Measurements from ENCODE around the gene PLEKHA7. TPM values are rescaled to one million over a fixed set of nuclear protein-coding genes. Genes with fewer than 3 reads are reported as not detected.

Gene PLEKHA7
- polyA plus RNA-seq, 1 of the 3 experiments (the other 2 are of a cell fraction), result 0.12 TPM

DNA sequence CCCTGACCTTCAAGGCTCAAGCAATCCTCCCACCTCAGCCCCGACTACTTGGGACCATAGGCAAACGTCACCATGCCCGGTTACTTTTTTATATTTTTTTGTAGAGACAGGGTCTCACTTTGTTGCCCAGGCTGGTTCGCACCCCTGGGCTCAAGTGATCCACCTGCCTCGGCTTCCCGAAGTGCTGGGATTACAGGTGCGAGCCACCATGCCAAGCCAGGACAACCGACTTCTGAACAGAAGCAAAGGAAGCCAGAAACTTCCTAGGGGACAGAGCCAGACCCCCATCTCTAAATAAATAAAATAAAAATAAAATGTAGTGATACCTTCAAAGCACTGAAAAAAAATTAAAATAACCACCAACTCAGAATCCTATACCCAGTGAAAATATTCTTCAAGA, 249.3 kb downstream of the PLEKHA7 start:
- H3K9me3 ChIP-seq, result no peaks in the 10 kb centered on the region
- no peaks in the 10 kb centered on the region for H3K9me2 ChIP-seq
- no peaks in the 10 kb centered on the region for H3K27me3 ChIP-seq (ENCODE audit: insufficient read depth)
- no peaks in the 10 kb centered on the region for H4K20me1 ChIP-seq (ENCODE audit: insufficient read depth)
- H3K4me3 ChIP-seq (ENCODE audit: low read depth in 2 of 2, low read length in 1 of 2), result no peak overlapping the region
- CTCF ChIA-PET, result interaction anchor here (6.2 kb wide), 1 partner anchor 22 kb away, joined by 46 read pairs; no protein-coding TSS in a partner anchor
- no peaks in the 10 kb centered on the region; a peak in 1 of 4 replicates for H3K4me1 ChIP-seq (ENCODE audit: control insufficient read depth in 1 of 2, insufficient read depth in 2 of 2, low read depth in 1 of 2, low read length in 1 of 2)
- H3F3A ChIP-seq (replicated peaks; ENCODE audit: insufficient read depth), result peaks cover 11% of the 10 kb centered on the region
- H3K79me2 ChIP-seq (ENCODE audit: insufficient read depth), result no peaks in the 10 kb centered on the region
- H3K27ac ChIP-seq (ENCODE audit: low read depth in 2 of 2, low read length in 1 of 2), result no peak overlapping the region
- no peak for DNase-seq
- no peaks in the 10 kb centered on the region for H3K36me3 ChIP-seq (replicated peaks in 1 of 2; ENCODE audit: control insufficient read depth in 1 of 2, insufficient read depth in 2 of 2, low read length in 1 of 2)
- H3K4me2 ChIP-seq, result no peak overlapping the region
- POLR2A ChIA-PET, result interaction anchor here (0.5 kb wide), 1 partner anchor 10 kb away, joined by 3 read pairs; no protein-coding TSS in a partner anchor
- 82% methylated on average over 8 of the region's 8 CpGs for WGBS (ENCODE audit: low lambda C conversion rate)
- no peak overlapping the region for H3K9ac ChIP-seq
- TF ChIP-seq TAF1 (IDR thresholded peaks at IDR 0.05; ENCODE audit: borderline replicate concordance, low read depth, low read length) (no peak), MEF2A (IDR thresholded peaks at IDR 0.05; ENCODE audit: borderline replicate concordance, low read depth) (no peak), YY1 (IDR thresholded peaks at IDR 0.05; ENCODE audit: low read depth) (no peak), EP300 (IDR thresholded peaks at IDR 0.05; ENCODE audit: borderline replicate concordance in 1 of 2, low read depth in 1 of 2, low read length in 1 of 2) (no peak), RAD21 (IDR thresholded peaks at IDR 0.05; ENCODE audit: low read length) (no peak)
- TF ChIP-seq, protein P1, sequence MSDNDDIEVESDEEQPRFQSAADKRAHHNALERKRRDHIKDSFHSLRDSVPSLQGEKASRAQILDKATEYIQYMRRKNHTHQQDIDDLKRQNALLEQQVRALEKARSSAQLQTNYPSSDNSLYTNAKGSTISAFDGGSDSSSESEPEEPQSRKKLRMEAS (IDR thresholded peaks at IDR 0.05; ENCODE audit: low read depth), result no peak
- H2AFZ ChIP-seq (ENCODE audit: low read depth), result no peak overlapping the region

DNA sequence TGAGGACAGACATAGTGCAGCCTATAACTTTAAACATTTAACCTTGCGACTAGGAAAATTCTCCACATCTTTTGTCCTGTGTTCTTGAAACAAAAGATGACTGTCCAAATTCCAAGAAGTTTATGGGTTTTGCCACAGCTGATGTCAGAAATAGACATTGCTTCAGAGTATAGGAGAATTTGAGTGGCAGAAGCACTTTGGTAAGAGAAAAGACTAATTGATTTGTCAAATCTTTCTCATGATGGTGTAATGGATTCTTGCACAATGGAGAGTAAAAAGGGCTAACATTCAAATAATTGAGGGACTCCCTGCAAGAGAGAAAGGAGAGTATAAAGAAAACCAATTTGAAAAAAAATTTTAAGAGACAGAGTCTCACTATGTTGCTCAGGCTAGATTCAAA, 250.5 kb downstream of the PLEKHA7 start:
- Histone ChIP-seq H3K36me3 (replicated peaks in 1 of 2; ENCODE audit: control insufficient read depth in 1 of 2, insufficient read depth in 2 of 2, low read length in 1 of 2) (no peaks in the 10 kb centered on the region), H3K79me2 (ENCODE audit: insufficient read depth) (no peaks in the 10 kb centered on the region), H3K9me2 (no peaks in the 10 kb centered on the region), H3F3A (replicated peaks; ENCODE audit: insufficient read depth) (peaks cover 23% of the 10 kb centered on the region), H3K27ac (ENCODE audit: low read depth in 2 of 2, low read length in 1 of 2) (no peak overlapping the region), H3K9me3 (no peaks in the 10 kb centered on the region), H3K4me1 (ENCODE audit: control insufficient read depth in 1 of 2, insufficient read depth in 2 of 2, low read depth in 1 of 2, low read length in 1 of 2) (no peaks in the 10 kb centered on the region; a peak in 1 of 4 replicates), H4K20me1 (ENCODE audit: insufficient read depth) (no peaks in the 10 kb centered on the region), H3K27me3 (ENCODE audit: insufficient read depth) (no peaks in the 10 kb centered on the region), H2AFZ (ENCODE audit: low read depth) (no peak overlapping the region), H3K4me2 (no peak overlapping the region), H3K9ac (no peak overlapping the region), H3K4me3 (ENCODE audit: low read depth in 2 of 2, low read length in 1 of 2) (no peak overlapping the region)
- TF ChIP-seq MEF2A (IDR thresholded peaks at IDR 0.05; ENCODE audit: borderline replicate concordance, low read depth) (no peak), FOXJ3 (CRISPR knock-in tag; IDR thresholded peaks at IDR 0.05) (no peak), TEAD4 (IDR thresholded peaks at IDR 0.05; ENCODE audit: borderline replicate concordance, insufficient read depth) (no peak), YY1 (IDR thresholded peaks at IDR 0.05; ENCODE audit: low read depth) (no peak), TCF12 (IDR thresholded peaks at IDR 0.05) (no peak)
- no peak for DNase-seq
- WGBS (ENCODE audit: low lambda C conversion rate), result 91% methylated on average over 1 of the region's 1 CpG
- CTCF ChIA-PET, result interaction anchor here (1.0 to 1.8 kb wide), 2 partner anchors 24 to 56 kb away, joined by 3 to 4 read pairs; no protein-coding TSS in a partner anchor
- POLR2A ChIA-PET, result no interaction called here

DNA sequence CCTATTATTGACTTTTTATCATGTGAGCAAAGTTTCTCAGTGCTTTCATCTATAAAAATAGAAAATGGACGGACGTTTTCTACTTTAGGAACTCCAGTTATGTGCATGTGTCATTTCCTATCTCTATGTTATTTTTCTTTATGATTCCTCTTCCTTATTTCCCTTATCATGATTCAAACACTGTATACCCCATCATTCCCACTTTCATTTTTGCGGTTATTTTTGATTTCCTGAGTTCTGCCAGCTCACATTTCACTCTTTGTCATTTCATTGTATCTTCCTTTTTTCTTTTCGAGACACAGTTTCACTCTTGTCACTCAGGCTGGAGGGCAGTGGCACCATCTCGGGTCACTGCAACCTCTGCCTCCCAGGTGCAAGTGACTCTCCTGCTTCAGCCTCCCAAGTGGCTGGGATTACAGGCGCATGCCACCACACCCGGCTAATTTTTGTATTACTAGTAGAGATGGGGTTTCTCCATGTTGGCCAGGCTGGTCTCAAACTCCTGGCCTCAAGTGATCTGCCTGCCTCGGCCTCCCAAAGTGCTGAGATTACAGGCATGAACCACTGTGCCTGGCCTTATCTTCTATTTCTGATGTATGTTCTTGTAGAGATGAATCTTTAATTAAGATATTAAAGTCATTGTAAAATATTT, 254.2 kb downstream of the PLEKHA7 start:
- no peaks in the 10 kb centered on the region for H3K79me2 ChIP-seq (ENCODE audit: insufficient read depth)
- no peak overlapping the region for H3K4me3 ChIP-seq (ENCODE audit: low read depth in 2 of 2, low read length in 1 of 2)
- ChIA-PET CTCF (interaction anchor here (4.2 kb wide), 1 partner anchor 25 kb away, joined by 22 read pairs; no protein-coding TSS in a partner anchor), POLR2A (interaction anchor here (1.6 kb wide), 1 partner anchor 15 kb away, joined by 5 read pairs; no protein-coding TSS in a partner anchor)
- no peaks in the 10 kb centered on the region for H4K20me1 ChIP-seq (ENCODE audit: insufficient read depth)
- no peaks in the 10 kb centered on the region for H3K9me3 ChIP-seq
- peaks cover 38% of the 10 kb centered on the region for H3F3A ChIP-seq (replicated peaks; ENCODE audit: insufficient read depth)
- no peak overlapping the region; the same call in 1 of the 2 replicates for H3K9ac ChIP-seq
- H3K27ac ChIP-seq (ENCODE audit: low read depth in 2 of 2, low read length in 1 of 2), result peak overlapping the region in 1 of 2 experiments; percentile 60; a peak in 2 of 4 replicates
- 0 out of 2 replicates have a peak overlapping the region, but pooled peaks have one; percentile 12 for H2AFZ ChIP-seq (ENCODE audit: low read depth)
- no peaks in the 10 kb centered on the region for H3K27me3 ChIP-seq (ENCODE audit: insufficient read depth)
- no peaks in the 10 kb centered on the region for H3K9me2 ChIP-seq
- H3K36me3 ChIP-seq (replicated peaks in 1 of 2; ENCODE audit: control insufficient read depth in 1 of 2, insufficient read depth in 2 of 2, low read length in 1 of 2), result peaks cover 27% of the 10 kb centered on the region in 2 experiments
- 70% methylated on average over 8 of the region's 8 CpGs for WGBS (ENCODE audit: low lambda C conversion rate)
- no peaks in the 10 kb centered on the region; a peak in 1 of 4 replicates for H3K4me1 ChIP-seq (ENCODE audit: control insufficient read depth in 1 of 2, insufficient read depth in 2 of 2, low read depth in 1 of 2, low read length in 1 of 2)
- H3K4me2 ChIP-seq, result peak overlapping the region; percentile 1; the same call in 1 of the 2 replicates
- no peak for DNase-seq
- TF ChIP-seq ELF1 (IDR thresholded peaks at IDR 0.05), result no peak
- no peak for TF ChIP-seq EP300 (IDR thresholded peaks at IDR 0.05; ENCODE audit: borderline replicate concordance in 1 of 2, low read depth in 1 of 2, low read length in 1 of 2)
- TF ChIP-seq, protein P2, sequence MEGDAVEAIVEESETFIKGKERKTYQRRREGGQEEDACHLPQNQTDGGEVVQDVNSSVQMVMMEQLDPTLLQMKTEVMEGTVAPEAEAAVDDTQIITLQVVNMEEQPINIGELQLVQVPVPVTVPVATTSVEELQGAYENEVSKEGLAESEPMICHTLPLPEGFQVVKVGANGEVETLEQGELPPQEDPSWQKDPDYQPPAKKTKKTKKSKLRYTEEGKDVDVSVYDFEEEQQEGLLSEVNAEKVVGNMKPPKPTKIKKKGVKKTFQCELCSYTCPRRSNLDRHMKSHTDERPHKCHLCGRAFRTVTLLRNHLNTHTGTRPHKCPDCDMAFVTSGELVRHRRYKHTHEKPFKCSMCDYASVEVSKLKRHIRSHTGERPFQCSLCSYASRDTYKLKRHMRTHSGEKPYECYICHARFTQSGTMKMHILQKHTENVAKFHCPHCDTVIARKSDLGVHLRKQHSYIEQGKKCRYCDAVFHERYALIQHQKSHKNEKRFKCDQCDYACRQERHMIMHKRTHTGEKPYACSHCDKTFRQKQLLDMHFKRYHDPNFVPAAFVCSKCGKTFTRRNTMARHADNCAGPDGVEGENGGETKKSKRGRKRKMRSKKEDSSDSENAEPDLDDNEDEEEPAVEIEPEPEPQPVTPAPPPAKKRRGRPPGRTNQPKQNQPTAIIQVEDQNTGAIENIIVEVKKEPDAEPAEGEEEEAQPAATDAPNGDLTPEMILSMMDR (IDR thresholded peaks at IDR 0.05), result no peak
- no peak for TF ChIP-seq FOXJ3 (CRISPR knock-in tag; IDR thresholded peaks at IDR 0.05)
- no peak for TF ChIP-seq EZH2phosphoT487 (IDR thresholded peaks at IDR 0.05; ENCODE audit: borderline replicate concordance, low read depth)
- TF ChIP-seq GATA2 (CRISPR knock-in tag; IDR thresholded peaks at IDR 0.05), result no peak
- no peak for TF ChIP-seq MEF2A (IDR thresholded peaks at IDR 0.05; ENCODE audit: borderline replicate concordance, low read depth)
- TF ChIP-seq TCF12 (IDR thresholded peaks at IDR 0.05), result no peak
- TF ChIP-seq NFIC (IDR thresholded peaks at IDR 0.05; ENCODE audit: borderline replicate concordance), result no peak
- TF ChIP-seq, protein P3, sequence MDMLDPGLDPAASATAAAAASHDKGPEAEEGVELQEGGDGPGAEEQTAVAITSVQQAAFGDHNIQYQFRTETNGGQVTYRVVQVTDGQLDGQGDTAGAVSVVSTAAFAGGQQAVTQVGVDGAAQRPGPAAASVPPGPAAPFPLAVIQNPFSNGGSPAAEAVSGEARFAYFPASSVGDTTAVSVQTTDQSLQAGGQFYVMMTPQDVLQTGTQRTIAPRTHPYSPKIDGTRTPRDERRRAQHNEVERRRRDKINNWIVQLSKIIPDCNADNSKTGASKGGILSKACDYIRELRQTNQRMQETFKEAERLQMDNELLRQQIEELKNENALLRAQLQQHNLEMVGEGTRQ (IDR thresholded peaks at IDR 0.05; ENCODE audit: borderline replicate concordance, low read depth, low read length), result no peak
- no peak for TF ChIP-seq RAD21 (IDR thresholded peaks at IDR 0.05; ENCODE audit: low read length)
- no peak for TF ChIP-seq JUND (IDR thresholded peaks at IDR 0.05)
- TF ChIP-seq NRF1 (IDR thresholded peaks at IDR 0.05; ENCODE audit: low read depth, low read length), result no peak
- no peak for TF ChIP-seq MXI1 (IDR thresholded peaks at IDR 0.05; ENCODE audit: low read depth, low read length)
